Activated naive CD4-positive, alpha-beta T cell treated with anti-CD3 and anti-CD28 coated beads, Interleukin-2, amount 50 U/mL, for 24 hours (primary cell): Measurements from ENCODE around the gene SLC30A7.
A peak's percentile ranks its signal among the peaks of the same experiment; 100 is the strongest.

Source experiments
- H3K27ac Mint-ChIP-seq: one replicate; pipeline ENCODE4 v1.8.0; 2021; ENCODE audit warnings: mild to moderate bottlenecking, mixed read lengths
- H3K27me3 Mint-ChIP-seq: one replicate; pipeline ENCODE4 v1.8.0; 2021; ENCODE audit warnings: mixed read lengths
- H3K36me3 Mint-ChIP-seq: one replicate; pipeline ENCODE4 v1.8.0; 2021; ENCODE audit warnings: mixed read lengths
- H3K4me1 Mint-ChIP-seq: one replicate; pipeline ENCODE4 v1.8.0; 2021; ENCODE audit warnings: mixed read lengths
- H3K4me3 Mint-ChIP-seq: one replicate; pipeline ENCODE4 v1.8.0; 2021; ENCODE audit warnings: mild to moderate bottlenecking, mixed read lengths
- H3K9me3 Mint-ChIP-seq: one replicate; pipeline ENCODE4 v1.8.0; 2021; ENCODE audit warnings: mixed read lengths

SLC30A7 gene

DNA sequence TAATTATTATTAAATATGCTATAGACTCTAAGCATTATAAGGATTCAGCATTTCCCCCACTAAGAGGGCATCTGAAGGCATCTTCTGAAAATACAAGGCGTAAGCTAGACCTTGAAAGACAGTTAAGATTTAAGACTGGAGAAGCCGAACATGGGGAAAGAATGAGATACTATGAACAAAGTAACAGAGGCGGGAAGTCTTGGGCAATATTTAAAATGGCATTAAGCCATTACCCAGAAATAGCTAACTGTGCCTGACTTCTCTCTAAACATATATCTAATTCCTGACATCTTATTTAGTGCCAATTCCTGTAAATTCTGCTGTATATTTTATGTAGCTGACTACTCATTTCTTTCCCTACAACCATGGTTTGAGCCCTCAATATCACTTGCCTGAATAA lies 108.8 kb downstream of the SLC30A7 start:
- Mint-ChIP-seq H3K4me1 (peaks cover 82% of the 10 kb centered on the region), H3K36me3 (peaks cover 34% of the 10 kb centered on the region), H3K27ac (peak overlapping the region; percentile 2), H3K9me3 (peaks cover 9% of the 10 kb centered on the region), H3K4me3 (no peak overlapping the region), H3K27me3 (no peaks in the 10 kb centered on the region)

DNA sequence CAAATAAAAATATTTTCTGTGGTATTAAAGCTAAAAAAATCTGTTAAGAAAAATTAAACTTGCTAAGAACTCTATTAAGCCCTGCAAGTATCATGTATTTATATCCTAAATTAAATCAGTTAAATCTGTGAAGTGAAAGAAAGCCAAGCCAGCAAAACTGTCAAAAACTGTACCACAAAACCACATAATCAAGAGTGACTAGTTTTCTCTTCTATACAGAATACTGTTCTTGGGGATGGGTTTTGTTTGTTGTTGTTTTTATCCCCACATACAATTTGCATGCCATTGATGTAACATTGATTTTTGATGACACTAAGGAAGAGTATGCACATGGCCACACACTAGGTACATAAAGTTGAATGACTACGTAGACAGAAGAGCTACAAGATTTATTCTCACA lies 109.3 kb downstream of the SLC30A7 start:
- no peak overlapping the region for H3K27ac Mint-ChIP-seq
- peak overlapping the region; percentile 8 for H3K4me3 Mint-ChIP-seq
- H3K27me3 Mint-ChIP-seq, result no peaks in the 10 kb centered on the region
- H3K9me3 Mint-ChIP-seq, result peaks cover 14% of the 10 kb centered on the region
- H3K4me1 Mint-ChIP-seq, result peaks cover 85% of the 10 kb centered on the region
- peaks cover 38% of the 10 kb centered on the region for H3K36me3 Mint-ChIP-seq

DNA sequence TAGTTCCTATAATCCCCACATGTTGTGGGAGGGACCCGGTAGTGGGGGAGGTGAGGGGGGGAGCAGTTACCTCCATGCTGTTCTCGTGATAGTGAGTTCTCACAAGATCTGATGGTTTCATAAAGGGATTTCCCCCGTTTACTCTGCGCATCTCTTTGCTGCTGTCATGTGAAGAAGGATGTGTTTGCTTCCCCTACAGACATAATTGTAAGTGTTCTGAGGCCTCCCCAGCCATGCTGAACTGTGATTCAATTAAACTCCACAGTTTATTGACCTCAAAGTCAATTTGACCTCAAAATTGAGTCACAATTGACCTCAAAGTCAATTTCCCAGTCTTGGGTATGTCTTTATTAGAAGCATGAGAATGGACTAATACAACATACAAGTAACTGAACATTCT lies 110.0 kb downstream of the SLC30A7 start:
- peak overlapping the region; percentile 24 for H3K4me3 Mint-ChIP-seq
- H3K4me1 Mint-ChIP-seq, result peaks cover 86% of the 10 kb centered on the region
- peaks cover 42% of the 10 kb centered on the region for H3K36me3 Mint-ChIP-seq
- peaks cover 15% of the 10 kb centered on the region for H3K9me3 Mint-ChIP-seq
- H3K27me3 Mint-ChIP-seq, result no peaks in the 10 kb centered on the region
- H3K27ac Mint-ChIP-seq, result peak overlapping the region; percentile 71

DNA sequence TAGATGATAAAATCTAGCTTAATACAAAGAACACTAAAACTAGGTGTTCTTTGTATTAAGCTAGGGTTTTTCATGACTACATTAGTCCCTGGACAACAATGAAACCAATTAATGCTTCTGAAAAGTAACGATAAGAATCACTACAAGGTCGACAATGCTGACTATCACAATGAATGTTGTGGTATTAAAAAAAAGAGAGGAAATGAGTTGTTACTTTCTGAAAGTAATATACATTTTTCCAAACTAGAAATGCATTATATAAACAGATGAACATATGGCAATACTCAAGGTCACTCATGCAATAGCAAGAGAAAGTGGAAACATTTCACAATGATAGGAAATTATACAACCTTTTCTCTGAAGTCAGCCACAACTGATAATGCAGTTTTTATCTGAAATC lies 110.7 kb downstream of the SLC30A7 start:
- Mint-ChIP-seq H3K36me3 (peaks cover 42% of the 10 kb centered on the region), H3K27me3 (no peaks in the 10 kb centered on the region), H3K4me3 (peak overlapping the region; percentile 24), H3K27ac (no peak overlapping the region), H3K9me3 (peaks cover 15% of the 10 kb centered on the region), H3K4me1 (peaks cover 82% of the 10 kb centered on the region)

DNA sequence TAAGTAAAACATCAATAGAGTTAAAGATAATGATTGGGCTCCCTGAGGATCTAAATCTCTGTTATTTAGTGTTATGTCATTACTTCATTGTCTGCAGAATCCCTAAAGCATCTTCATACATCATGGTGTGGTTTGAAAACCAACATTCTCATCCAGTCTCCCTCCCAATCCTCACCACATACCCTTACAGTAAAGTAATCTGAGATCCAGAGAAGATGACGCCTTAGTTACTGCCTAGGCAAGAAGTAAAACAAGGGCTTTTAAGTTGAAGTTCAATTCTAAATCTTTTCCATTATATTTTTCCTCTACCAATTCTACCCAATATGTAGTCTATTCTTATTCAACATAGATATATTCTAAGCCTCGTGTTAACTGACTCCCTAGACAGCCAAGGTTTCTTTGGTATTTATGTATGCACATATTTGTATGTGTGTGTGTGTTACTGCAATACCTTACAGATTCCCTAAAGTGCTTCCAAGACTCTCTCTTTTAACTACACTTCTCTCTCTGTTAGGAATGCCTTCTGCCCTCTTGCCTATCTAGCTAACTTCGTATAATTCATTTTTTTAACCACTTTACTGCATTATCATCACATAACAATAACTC lies 112.4 kb downstream of the SLC30A7 start:
- peaks cover 47% of the 10 kb centered on the region for H3K36me3 Mint-ChIP-seq
- peaks cover 67% of the 10 kb centered on the region for H3K4me1 Mint-ChIP-seq
- no peak overlapping the region for H3K4me3 Mint-ChIP-seq
- H3K27me3 Mint-ChIP-seq, result no peaks in the 10 kb centered on the region
- peaks cover 15% of the 10 kb centered on the region for H3K9me3 Mint-ChIP-seq
- no peak overlapping the region for H3K27ac Mint-ChIP-seq

DNA sequence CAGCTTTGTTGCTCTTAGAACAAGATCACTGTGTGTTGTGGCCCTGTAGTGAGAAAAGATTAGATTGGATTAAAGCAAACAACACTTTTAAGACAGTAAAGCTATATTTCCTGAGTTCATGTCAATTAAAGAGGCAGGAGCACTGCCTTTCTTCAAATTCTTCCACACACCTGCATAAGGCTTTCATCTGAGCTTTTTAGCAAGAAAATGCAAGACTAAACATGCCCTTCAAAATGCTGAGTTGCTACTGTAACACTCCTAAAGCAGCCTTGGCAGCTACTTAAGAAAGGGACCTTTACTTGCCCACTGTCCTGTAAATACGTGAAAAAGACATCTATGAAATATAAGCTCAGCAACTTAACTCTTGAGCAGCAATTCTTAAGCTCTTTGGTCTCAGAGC lies 117.9 kb downstream of the SLC30A7 start:
- Mint-ChIP-seq H3K4me1 (peaks cover 53% of the 10 kb centered on the region), H3K27ac (no peak overlapping the region), H3K27me3 (no peaks in the 10 kb centered on the region), H3K4me3 (no peak overlapping the region), H3K36me3 (peaks cover 50% of the 10 kb centered on the region), H3K9me3 (peaks cover 11% of the 10 kb centered on the region)

DNA sequence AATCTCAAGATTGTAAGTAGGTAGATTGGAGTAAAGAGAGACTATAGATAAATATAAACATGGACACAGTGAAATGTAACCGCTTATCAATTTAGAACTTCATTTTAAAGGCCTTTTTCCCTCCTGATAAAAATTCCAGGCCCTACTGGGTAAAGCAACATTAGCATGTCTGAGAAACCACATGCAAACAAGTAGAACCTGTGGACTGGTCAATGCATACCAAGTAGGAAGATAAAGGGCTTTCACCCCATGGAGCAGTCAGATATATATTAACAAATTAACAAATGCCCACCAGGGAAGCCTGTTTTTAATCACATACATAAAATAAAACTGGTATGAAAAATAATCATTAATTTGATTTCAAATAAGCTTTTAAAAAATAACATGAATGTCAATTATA lies 121.6 kb downstream of the SLC30A7 start:
- peaks cover 46% of the 10 kb centered on the region for H3K36me3 Mint-ChIP-seq

DNA sequence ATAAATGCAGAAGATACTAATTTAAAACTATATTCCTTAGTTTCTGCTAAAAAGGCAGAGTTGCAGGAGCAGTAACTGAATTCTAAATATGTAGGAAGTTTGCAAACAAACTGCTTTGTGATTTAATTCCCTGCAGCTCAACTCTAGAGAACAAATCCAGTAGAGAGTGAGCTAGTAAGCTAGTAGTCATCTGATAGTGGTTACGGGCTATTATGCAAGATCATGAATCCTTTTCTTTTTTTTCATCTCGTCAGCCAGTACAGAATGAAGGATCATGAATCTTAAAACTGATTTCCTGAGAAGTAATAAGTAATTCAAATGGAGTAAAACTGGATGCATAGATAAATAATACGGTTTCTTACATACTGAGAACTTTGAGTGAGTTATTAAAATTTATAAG lies 126.4 kb downstream of the SLC30A7 start:
- H3K9me3 Mint-ChIP-seq, result no peaks in the 10 kb centered on the region
- peak overlapping the region; percentile 3 for H3K27ac Mint-ChIP-seq
- H3K36me3 Mint-ChIP-seq, result peaks cover 38% of the 10 kb centered on the region
- peaks cover 69% of the 10 kb centered on the region for H3K4me1 Mint-ChIP-seq
- H3K4me3 Mint-ChIP-seq, result no peak overlapping the region
- no peaks in the 10 kb centered on the region for H3K27me3 Mint-ChIP-seq

More for the DNA sequence above, 121.6 kb downstream of the SLC30A7 start:
- H3K9me3 Mint-ChIP-seq, result no peaks in the 10 kb centered on the region
- peaks cover 66% of the 10 kb centered on the region for H3K4me1 Mint-ChIP-seq
- no peak overlapping the region for H3K4me3 Mint-ChIP-seq
- H3K27me3 Mint-ChIP-seq, result no peaks in the 10 kb centered on the region
- no peak overlapping the region for H3K27ac Mint-ChIP-seq

DNA sequence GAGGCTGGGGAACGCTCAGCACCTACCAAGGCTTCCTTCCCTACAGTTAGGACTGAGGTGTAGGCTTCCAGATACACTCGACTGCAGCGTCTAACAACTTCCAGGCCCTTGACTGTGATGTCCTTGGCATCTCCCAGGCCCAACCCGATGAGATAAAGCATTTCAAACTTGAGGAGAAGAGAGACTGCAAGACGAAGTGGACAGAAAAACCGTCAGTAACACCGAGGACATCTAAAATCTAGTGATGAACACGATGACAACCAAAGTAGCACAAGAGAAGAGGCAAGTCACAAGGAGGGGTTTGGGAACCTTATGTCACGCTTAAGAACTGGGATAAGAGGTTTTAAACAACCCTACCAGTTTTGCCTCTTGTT lies 129.4 kb downstream of the SLC30A7 start:
- Mint-ChIP-seq H3K4me3 (peak overlapping the region; percentile 92), H3K27ac (peak overlapping the region; percentile 99), H3K9me3 (no peaks in the 10 kb centered on the region), H3K4me1 (peaks cover 77% of the 10 kb centered on the region), H3K27me3 (no peaks in the 10 kb centered on the region), H3K36me3 (peaks cover 33% of the 10 kb centered on the region)

DNA sequence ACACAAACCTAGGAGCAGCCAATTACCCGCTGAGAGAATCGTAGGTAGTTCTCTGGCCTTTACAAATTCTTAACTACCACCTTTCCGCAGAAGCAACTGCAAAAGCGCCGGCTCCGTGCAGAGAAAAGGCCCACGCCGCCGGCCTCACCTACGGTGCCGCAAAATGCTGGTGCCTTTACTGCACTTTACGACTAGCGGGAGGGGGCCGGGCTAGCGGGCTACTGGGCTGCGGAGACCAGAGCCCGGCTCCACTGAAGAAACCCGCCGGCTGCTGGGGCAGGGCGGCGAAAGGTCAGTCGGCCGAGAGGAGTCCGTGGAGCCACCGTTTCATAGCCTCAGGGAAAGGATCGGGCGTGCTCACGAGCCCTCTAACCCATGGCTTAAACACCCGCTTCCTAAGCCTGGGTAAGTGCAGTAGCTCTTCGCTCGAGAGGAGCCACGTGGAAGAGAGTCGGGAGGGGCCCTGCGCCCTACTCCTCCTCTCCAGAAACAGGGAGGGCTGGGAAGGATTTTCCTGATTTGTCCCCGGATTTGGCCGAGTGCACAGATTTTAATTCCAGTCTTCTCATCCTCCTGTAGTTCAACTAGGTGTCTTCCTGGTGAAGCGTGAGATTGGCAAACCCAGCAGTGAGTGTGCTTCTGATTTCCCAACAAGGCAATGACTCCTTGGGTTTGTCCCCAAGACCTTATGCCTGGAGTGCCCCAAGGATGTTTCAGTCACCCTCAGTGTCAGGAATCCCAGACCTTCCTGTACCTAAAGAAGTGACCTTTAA lies 130.0 kb downstream of the SLC30A7 start, which contains the start of gene DPH5:
Gene DPH5 (minus strand): TSS at position 128 of the 773 bp plus-strand sequence. CDS start 341 bp downstream, outside the sequence.
- H3K36me3 Mint-ChIP-seq, result peaks cover 27% of the 10 kb centered on the region
- H3K4me1 Mint-ChIP-seq, result peaks cover 73% of the 10 kb centered on the region
- H3K9me3 Mint-ChIP-seq, result no peaks in the 10 kb centered on the region
- peak within 1 kb of the TSS; percentile 92 for H3K4me3 Mint-ChIP-seq
- peak within 1 kb of the TSS; percentile 99 for H3K27ac Mint-ChIP-seq
- H3K27me3 Mint-ChIP-seq, result no peaks in the 10 kb centered on the region

DNA sequence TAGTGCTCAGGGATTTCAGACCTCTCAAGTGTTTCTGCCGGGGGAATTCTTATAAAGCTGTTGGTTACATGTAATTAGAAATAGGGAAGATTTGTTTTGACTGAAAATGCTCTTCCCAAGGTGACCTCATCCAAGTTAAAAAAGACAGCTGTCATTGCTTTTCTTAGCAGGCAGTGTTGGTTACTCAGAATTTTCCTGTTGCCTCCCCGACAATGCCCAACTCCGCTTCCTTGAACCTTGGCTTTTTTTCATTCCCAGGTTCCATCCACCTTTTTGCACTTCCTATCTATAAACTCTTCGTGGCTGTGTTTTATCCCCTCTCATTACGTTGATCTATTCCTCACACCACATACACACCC lies 130.5 kb downstream of the SLC30A7 start:
- no peaks in the 10 kb centered on the region for H3K27me3 Mint-ChIP-seq
- H3K4me3 Mint-ChIP-seq, result peak overlapping the region; percentile 92
- peak overlapping the region; percentile 99 for H3K27ac Mint-ChIP-seq
- H3K9me3 Mint-ChIP-seq, result no peaks in the 10 kb centered on the region
- H3K4me1 Mint-ChIP-seq, result peaks cover 74% of the 10 kb centered on the region
- peaks cover 28% of the 10 kb centered on the region for H3K36me3 Mint-ChIP-seq

DNA sequence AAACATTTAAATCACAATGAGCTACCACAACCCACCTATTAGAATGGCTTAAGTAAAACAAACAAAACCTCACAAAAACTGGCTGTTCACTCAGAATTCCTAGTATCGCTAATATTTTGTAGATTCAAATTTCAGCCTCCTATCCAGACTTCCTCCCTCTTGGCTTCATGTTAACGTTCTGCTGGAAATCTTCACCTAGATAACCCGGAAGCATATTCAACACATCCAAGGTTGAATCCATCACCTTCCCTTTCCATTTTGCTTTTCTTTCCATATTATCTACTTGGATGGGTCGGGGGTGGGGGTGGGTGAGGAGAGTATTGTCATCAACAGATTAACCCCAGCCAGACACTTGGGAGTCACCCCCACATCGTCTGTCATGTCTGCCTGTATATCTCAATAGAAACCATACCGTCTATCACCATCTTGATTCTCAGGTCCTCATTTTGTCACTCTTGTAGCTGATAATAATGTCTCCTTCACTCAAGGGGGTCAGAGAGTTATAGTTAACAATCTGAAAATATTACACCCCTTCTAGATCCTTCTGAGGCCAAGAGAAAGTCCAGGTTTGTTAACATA lies 131.4 kb downstream of the SLC30A7 start:
- peaks cover 68% of the 10 kb centered on the region for H3K4me1 Mint-ChIP-seq
- peak overlapping the region; percentile 92 for H3K4me3 Mint-ChIP-seq
- H3K9me3 Mint-ChIP-seq, result no peaks in the 10 kb centered on the region
- H3K36me3 Mint-ChIP-seq, result peaks cover 26% of the 10 kb centered on the region
- H3K27ac Mint-ChIP-seq, result peak overlapping the region; percentile 99
- H3K27me3 Mint-ChIP-seq, result no peaks in the 10 kb centered on the region

DNA sequence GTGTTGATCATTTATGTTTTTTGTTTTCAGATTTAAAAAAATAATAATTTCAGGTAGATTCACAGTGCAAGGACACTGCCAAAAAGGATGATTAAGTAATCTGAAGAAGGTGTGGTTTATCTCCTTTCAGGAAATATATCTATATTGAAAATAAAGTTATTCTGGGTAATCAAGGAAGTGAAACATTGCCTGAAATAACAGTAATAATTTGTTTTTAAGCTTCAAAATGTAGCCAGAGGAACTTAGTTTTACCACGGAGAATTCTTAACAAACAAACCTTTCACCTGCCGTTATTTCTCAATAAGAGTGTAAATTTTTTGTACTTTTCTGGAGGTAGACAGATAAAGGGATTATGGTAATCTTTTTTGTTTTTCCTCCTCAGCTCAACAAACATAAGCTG lies 132.6 kb downstream of the SLC30A7 start:
- Mint-ChIP-seq H3K36me3 (peaks cover 27% of the 10 kb centered on the region), H3K27ac (no peak overlapping the region), H3K9me3 (no peaks in the 10 kb centered on the region), H3K4me3 (peak overlapping the region; percentile 59), H3K27me3 (no peaks in the 10 kb centered on the region), H3K4me1 (peaks cover 64% of the 10 kb centered on the region)

DNA sequence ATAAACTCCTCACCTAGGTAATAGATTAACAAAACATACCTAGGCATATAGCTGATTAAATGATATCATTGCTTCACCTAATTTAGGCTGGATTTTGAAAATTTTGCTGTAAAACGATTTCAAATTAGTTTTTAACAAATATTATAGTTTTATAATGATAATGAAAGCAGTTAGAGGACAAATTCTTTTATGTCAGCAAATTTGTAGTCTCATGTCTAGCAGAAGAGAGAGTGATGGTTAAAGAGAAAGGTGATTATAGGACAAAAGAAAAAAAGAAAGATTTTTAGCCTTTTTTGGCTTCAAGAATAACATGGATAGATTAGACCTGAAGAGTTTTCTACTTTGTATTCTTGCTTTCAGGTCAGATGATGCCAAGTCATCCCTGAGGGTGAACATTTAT lies 133.3 kb downstream of the SLC30A7 start:
- no peaks in the 10 kb centered on the region for H3K27me3 Mint-ChIP-seq

DNA sequence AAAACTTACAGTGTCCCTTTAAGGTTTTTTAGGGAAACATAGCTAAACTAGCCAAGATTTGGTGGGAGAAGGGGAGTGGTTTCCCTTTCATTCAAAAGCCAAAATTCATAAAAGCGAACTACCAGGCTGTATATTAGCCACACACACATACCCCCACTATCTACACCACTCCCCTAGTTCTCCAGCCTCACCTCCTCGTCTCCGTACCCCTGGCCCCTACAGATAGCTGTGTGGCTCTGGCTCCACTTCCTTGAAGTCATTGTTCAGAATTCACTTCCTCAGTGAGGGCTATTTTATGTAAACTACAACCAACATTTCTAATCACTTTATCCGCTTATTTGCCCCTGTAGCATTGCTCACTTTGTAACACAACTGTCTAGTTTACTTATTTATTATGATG lies 135.0 kb downstream of the SLC30A7 start:
- Mint-ChIP-seq H3K9me3 (no peaks in the 10 kb centered on the region), H3K4me1 (peaks cover 71% of the 10 kb centered on the region), H3K36me3 (peaks cover 23% of the 10 kb centered on the region), H3K27me3 (no peaks in the 10 kb centered on the region), H3K27ac (no peak overlapping the region), H3K4me3 (no peak overlapping the region)

More for the DNA sequence above, 133.3 kb downstream of the SLC30A7 start:
- Mint-ChIP-seq H3K9me3 (no peaks in the 10 kb centered on the region), H3K36me3 (peaks cover 22% of the 10 kb centered on the region), H3K4me1 (peaks cover 63% of the 10 kb centered on the region), H3K27ac (peak overlapping the region; percentile 57), H3K4me3 (no peak overlapping the region)
